ENCODE results near the gene GOT2.
A peak's percentile ranks its signal among the peaks of the same experiment; 100 is the strongest.
"Not testable (repeated sequence)": the region's sequence is repeated elsewhere in the genome, so short reads cannot be mapped to it uniquely, and the experiment has no call there.

Gene GOT2

DNA sequence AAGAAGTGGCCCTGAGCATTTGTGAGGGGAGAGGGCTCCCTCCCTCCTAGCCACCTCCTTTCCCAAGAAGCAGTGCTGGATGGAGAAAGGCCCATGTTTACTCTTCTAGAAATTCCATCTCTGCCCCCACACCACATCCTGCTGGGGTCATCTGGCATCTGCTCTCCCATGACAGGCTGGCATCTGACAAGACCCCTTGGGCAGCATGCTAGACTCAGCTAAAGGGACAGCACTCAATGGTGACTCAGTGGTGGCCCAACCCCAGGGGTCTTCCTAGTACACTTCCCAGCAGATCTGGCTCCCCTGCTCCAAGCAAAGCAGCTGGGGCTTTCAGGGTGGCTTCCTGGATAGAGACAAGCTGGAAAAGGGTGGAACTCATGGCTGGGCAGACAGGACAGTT is 63.9 kb downstream of the GOT2 start:
- H4K20me1 ChIP-seq (ENCODE audit: insufficient read depth, low read length): no peaks in the 10 kb centered on the region; the same call in 1 of the 2 replicates
- no peaks in the 10 kb centered on the region for H3K4me1 ChIP-seq (ENCODE audit: insufficient read depth, low read length)
- peaks cover 31% of the 10 kb centered on the region for H3K36me3 ChIP-seq (ENCODE audit: insufficient read depth, low read length)
- no peak for TF ChIP-seq EZH2 (IDR thresholded peaks at IDR 0.05; ENCODE audit: borderline replicate concordance, low read depth, low read length, severe bottlenecking)
- TF ChIP-seq, protein P1, sequence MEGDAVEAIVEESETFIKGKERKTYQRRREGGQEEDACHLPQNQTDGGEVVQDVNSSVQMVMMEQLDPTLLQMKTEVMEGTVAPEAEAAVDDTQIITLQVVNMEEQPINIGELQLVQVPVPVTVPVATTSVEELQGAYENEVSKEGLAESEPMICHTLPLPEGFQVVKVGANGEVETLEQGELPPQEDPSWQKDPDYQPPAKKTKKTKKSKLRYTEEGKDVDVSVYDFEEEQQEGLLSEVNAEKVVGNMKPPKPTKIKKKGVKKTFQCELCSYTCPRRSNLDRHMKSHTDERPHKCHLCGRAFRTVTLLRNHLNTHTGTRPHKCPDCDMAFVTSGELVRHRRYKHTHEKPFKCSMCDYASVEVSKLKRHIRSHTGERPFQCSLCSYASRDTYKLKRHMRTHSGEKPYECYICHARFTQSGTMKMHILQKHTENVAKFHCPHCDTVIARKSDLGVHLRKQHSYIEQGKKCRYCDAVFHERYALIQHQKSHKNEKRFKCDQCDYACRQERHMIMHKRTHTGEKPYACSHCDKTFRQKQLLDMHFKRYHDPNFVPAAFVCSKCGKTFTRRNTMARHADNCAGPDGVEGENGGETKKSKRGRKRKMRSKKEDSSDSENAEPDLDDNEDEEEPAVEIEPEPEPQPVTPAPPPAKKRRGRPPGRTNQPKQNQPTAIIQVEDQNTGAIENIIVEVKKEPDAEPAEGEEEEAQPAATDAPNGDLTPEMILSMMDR (IDR thresholded peaks at IDR 0.05; ENCODE audit: borderline replicate concordance, extremely low read depth, low read length, poor library complexity, severe bottlenecking): no peak
- H3K27me3 ChIP-seq (ENCODE audit: insufficient read depth, low read length, poor library complexity): no peaks in the 10 kb centered on the region
- no peak overlapping the region for H3K9ac ChIP-seq (ENCODE audit: low read depth, low read length)
- H3K4me2 ChIP-seq (ENCODE audit: insufficient read depth, low read length): no peak overlapping the region
- no peaks in the 10 kb centered on the region for H3K9me3 ChIP-seq (ENCODE audit: insufficient read depth, low read length, severe bottlenecking)
- H3K79me2 ChIP-seq (ENCODE audit: insufficient read depth, low read length): no peaks in the 10 kb centered on the region
- H3K4me3 ChIP-seq (ENCODE audit: low read depth in 1 of 2, low read length in 2 of 2): no peak overlapping the region
- DNase-seq (no peak), ATAC-seq (ENCODE audit: insufficient read depth, low read depth) (no peak)
- no peak overlapping the region for H2AFZ ChIP-seq (ENCODE audit: low read depth, low read length)
- H3K27ac ChIP-seq (ENCODE audit: low read length): no peak overlapping the region

DNA sequence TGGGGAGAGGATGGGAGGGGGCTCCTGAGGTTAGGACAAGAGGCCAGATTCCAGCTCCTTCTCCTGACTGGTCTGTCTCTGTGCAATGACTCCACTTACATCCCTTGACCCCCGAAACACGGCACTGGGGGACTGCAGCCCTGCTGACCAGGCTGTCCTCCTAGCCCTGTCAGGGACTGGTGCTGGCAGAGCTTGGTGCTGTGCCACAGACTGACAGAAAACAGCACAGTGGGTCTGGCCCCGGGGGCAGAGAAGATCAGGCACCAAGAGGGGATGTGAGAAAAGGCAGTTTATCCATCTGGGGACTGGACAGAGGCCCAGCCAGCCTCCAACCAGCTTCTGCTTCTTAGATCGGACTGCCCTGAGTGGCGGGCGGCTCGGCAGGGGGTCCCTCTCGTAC is 68.9 kb downstream of the GOT2 start:
- Histone ChIP-seq H3K9me3 (ENCODE audit: insufficient read depth, low read length, severe bottlenecking) (no peaks in the 10 kb centered on the region), H3K4me3 (ENCODE audit: low read depth in 1 of 2, low read length in 2 of 2) (no peak overlapping the region), H3K27me3 (ENCODE audit: insufficient read depth, low read length, poor library complexity) (no peaks in the 10 kb centered on the region), H3K36me3 (ENCODE audit: insufficient read depth, low read length) (peaks cover 12% of the 10 kb centered on the region), H4K20me1 (ENCODE audit: insufficient read depth, low read length) (no peaks in the 10 kb centered on the region), H2AFZ (ENCODE audit: low read depth, low read length) (no peak overlapping the region), H3K4me2 (ENCODE audit: insufficient read depth, low read length) (no peak overlapping the region), H3K27ac (ENCODE audit: low read length) (no peak overlapping the region), H3K9ac (ENCODE audit: low read depth, low read length) (no peak overlapping the region), H3K79me2 (ENCODE audit: insufficient read depth, low read length) (no peaks in the 10 kb centered on the region), H3K4me1 (ENCODE audit: insufficient read depth, low read length) (no peaks in the 10 kb centered on the region)
- TF ChIP-seq EZH2 (IDR thresholded peaks at IDR 0.05; ENCODE audit: borderline replicate concordance, low read depth, low read length, severe bottlenecking): no peak
- TF ChIP-seq, protein P1 (IDR thresholded peaks at IDR 0.05; ENCODE audit: borderline replicate concordance, extremely low read depth, low read length, poor library complexity, severe bottlenecking): no peak
- DNase-seq (no peak), ATAC-seq (ENCODE audit: insufficient read depth, low read depth) (no peak)

DNA sequence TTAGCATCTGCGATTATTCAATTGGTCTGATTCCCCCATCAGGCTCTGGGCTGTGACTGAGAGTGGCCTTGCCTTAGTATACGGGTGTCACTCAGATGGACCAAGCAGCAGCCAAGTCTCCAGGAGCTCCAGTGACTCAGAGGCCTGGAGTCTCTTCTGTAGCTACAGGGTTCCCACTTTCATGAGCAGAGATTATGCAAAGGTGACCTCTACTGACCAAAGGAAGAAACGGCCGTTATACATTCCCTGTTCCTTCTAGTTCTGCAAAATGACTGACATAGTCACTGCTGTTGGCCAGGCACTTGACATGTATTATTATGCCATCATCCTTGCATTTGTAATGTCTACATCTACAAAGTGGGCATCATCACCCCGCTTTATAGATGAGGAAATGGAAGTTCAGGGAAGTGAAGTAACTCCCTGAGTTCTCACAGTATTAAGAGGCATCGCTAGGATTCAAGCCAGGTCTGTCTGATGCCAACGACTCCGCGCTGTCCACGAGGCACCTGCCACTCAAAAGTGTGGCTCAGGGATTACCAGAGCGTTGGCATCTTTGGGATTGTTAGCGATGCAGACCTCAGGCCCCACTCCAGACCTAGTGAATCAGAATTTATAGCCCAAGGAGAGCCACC is 72.8 kb downstream of the GOT2 start:
- Histone ChIP-seq H3K79me2 (ENCODE audit: insufficient read depth, low read length) (no peaks in the 10 kb centered on the region), H3K9ac (ENCODE audit: low read depth, low read length) (no peak overlapping the region), H3K4me1 (ENCODE audit: insufficient read depth, low read length) (no peaks in the 10 kb centered on the region), H3K36me3 (ENCODE audit: insufficient read depth, low read length) (no peaks in the 10 kb centered on the region), H3K27ac (ENCODE audit: low read length) (no peak overlapping the region), H3K4me2 (ENCODE audit: insufficient read depth, low read length) (no peak overlapping the region), H3K27me3 (ENCODE audit: insufficient read depth, low read length, poor library complexity) (no peaks in the 10 kb centered on the region), H4K20me1 (ENCODE audit: insufficient read depth, low read length) (no peaks in the 10 kb centered on the region), H2AFZ (ENCODE audit: low read depth, low read length) (no peak overlapping the region), H3K9me3 (ENCODE audit: insufficient read depth, low read length, severe bottlenecking) (no peaks in the 10 kb centered on the region), H3K4me3 (ENCODE audit: low read depth in 1 of 2, low read length in 2 of 2) (no peak overlapping the region)
- ATAC-seq (ENCODE audit: insufficient read depth, low read depth) (peak; percentile 71), DNase-seq (no peak)
- no peak for TF ChIP-seq EZH2 (IDR thresholded peaks at IDR 0.05; ENCODE audit: borderline replicate concordance, low read depth, low read length, severe bottlenecking)
- TF ChIP-seq, protein P1 (IDR thresholded peaks at IDR 0.05; ENCODE audit: borderline replicate concordance, extremely low read depth, low read length, poor library complexity, severe bottlenecking): peak; percentile 55

DNA sequence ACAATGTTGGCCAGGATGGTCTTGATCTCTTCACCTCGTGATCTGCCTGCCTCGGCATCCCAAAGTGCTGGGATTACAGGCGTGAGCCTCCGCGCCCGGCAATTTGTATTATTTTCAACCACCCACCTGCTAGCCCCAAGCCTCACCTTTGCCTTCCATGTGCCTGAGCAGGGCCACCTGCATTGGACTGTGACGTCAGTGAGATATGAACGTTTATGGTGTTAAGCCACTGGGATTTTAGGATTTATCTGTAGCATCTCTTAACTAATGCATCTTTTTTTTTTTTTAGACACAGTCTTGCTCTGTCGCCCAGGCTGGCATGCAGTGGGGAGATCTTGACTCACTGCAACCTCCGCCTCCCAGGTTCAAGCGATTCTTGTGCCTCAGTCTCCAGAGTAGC is 74.2 kb downstream of the GOT2 start:
- not testable (repeated sequence) for H3K9ac ChIP-seq (ENCODE audit: low read depth, low read length); H3K4me1 ChIP-seq (ENCODE audit: insufficient read depth, low read length); H3K27me3 ChIP-seq (ENCODE audit: insufficient read depth, low read length, poor library complexity); H4K20me1 ChIP-seq (ENCODE audit: insufficient read depth, low read length); DNase-seq; H3K27ac ChIP-seq (ENCODE audit: low read length); H3K4me2 ChIP-seq (ENCODE audit: insufficient read depth, low read length); H2AFZ ChIP-seq (ENCODE audit: low read depth, low read length); H3K9me3 ChIP-seq (ENCODE audit: insufficient read depth, low read length, severe bottlenecking); H3K36me3 ChIP-seq (ENCODE audit: insufficient read depth, low read length); ATAC-seq (ENCODE audit: insufficient read depth, low read depth); H3K4me3 ChIP-seq (ENCODE audit: low read depth in 1 of 2, low read length in 2 of 2); H3K79me2 ChIP-seq (ENCODE audit: insufficient read depth, low read length)

Data from DND-41 (cell line).